ENCODE measurements around the gene ASCC3. TPM values are rescaled to one million over a fixed set of nuclear protein-coding genes. Genes with fewer than 3 reads are reported as not detected.

Gene ASCC3
- total and polyA plus RNA-seq, 4 donors, result 12.8 to 32.7 (median 16.4) TPM

DNA sequence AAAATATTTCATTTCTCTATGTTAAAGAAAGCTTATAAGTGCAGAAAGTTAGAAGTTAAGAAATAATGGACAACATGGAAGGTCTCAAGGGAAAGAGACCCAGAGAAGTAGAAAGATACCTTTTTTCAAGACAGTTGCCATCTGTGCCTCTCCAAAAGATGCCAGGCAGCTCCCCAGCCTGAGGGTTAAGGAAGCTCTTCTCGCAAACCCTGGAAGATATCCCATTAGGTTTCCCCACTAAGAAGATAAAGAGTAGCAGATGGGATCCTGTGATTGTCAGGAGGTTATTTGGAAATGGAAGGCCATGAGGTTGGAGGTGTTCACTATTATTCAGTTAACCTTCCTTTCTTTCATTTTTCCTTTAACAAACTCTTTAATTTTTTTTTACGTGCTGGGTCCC is 306.3 kb downstream of the ASCC3 start:
- Histone ChIP-seq H3K27me3 (ENCODE audit: control insufficient read depth in 4 of 4, insufficient read depth in 4 of 4, low read length in 3 of 4) (no peaks in the 10 kb centered on the region), H3K4me3 (ENCODE audit: low read depth in 1 of 3, low read length in 3 of 3) (no peak overlapping the region), H3K9me3 (ENCODE audit: control insufficient read depth in 4 of 4, low read length in 3 of 4) (no peaks in the 10 kb centered on the region), H3K36me3 (ENCODE audit: control insufficient read depth in 4 of 4, insufficient read depth in 3 of 4, low read depth in 1 of 4, low read length in 3 of 4) (peaks cover 0 to 2% (median 0%) of the 10 kb centered on the region in 4 donors), H3K9ac (ENCODE audit: low read depth in 1 of 2, low read length in 2 of 2) (no peak overlapping the region), H3K27ac (ENCODE audit: low read depth in 1 of 2, low read length in 2 of 2) (no peak overlapping the region), H3K4me1 (ENCODE audit: control insufficient read depth in 4 of 4, insufficient read depth in 4 of 4, low read length in 3 of 4) (no peaks in the 10 kb centered on the region)
- TF ChIP-seq JUND (IDR thresholded peaks at IDR 0.05) (no peak), EGR1 (IDR thresholded peaks at IDR 0.05; ENCODE audit: low read depth in 2 of 2) (no peak), NR2F2 (IDR thresholded peaks at IDR 0.05) (no peak), FOXA1 (IDR thresholded peaks at IDR 0.05) (no peak), CTCF (IDR thresholded peaks at IDR 0.05; ENCODE audit: low read depth, low read length, missing input control) (no peak), TAF1 (conservative IDR thresholded peaks at IDR 0.05) (no peak), HNF4G (IDR thresholded peaks at IDR 0.05) (no peak), FOXA2 (IDR thresholded peaks at IDR 0.05) (no peak), RAD21 (IDR thresholded peaks at IDR 0.05) (no peak), SP1 (IDR thresholded peaks at IDR 0.05) (no peak), GABPA (IDR thresholded peaks at IDR 0.05 in 1 of 2, conservative IDR thresholded peaks at IDR 0.05 in 1 of 2) (no peak), RXRA (IDR thresholded peaks at IDR 0.05) (no peak)
- TF ChIP-seq, protein P1, sequence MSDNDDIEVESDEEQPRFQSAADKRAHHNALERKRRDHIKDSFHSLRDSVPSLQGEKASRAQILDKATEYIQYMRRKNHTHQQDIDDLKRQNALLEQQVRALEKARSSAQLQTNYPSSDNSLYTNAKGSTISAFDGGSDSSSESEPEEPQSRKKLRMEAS (IDR thresholded peaks at IDR 0.05), result no peak
- TF ChIP-seq, protein P2, sequence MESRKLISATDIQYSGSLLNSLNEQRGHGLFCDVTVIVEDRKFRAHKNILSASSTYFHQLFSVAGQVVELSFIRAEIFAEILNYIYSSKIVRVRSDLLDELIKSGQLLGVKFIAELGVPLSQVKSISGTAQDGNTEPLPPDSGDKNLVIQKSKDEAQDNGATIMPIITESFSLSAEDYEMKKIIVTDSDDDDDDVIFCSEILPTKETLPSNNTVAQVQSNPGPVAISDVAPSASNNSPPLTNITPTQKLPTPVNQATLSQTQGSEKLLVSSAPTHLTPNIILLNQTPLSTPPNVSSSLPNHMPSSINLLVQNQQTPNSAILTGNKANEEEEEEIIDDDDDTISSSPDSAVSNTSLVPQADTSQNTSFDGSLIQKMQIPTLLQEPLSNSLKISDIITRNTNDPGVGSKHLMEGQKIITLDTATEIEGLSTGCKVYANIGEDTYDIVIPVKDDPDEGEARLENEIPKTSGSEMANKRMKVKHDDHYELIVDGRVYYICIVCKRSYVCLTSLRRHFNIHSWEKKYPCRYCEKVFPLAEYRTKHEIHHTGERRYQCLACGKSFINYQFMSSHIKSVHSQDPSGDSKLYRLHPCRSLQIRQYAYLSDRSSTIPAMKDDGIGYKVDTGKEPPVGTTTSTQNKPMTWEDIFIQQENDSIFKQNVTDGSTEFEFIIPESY (IDR thresholded peaks at IDR 0.05), result no peak
- 98% methylated on average over 2 of the region's 2 CpGs for WGBS
- DNase-seq (ENCODE audit: low spot score), result no peak

DNA sequence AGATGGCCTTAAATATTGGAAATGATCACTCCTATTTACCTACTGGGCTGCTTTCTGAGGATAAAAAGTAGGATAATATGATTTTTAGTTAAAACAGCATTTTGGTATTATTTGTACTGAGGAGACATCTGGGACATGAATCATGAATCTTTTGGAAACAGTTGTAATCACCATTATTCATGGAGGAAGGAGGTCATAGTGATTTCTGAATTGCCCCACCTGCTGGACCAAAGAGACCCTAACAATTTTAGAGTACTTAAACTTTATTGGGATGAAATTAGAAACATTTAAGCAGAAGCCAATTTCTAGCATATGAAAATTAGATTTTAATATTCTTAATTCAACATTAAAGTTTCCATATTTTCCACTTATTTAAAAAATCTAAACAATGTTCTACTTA is 308.0 kb downstream of the ASCC3 start:
- H3K4me1 ChIP-seq (ENCODE audit: control insufficient read depth in 4 of 4, insufficient read depth in 4 of 4, low read length in 3 of 4), result no peaks in the 10 kb centered on the region
- H3K27ac ChIP-seq (ENCODE audit: low read depth in 1 of 2, low read length in 2 of 2), result no peak overlapping the region
- no peak overlapping the region for H3K9ac ChIP-seq (ENCODE audit: low read depth in 1 of 2, low read length in 2 of 2)
- peaks cover 0 to 2% (median 0%) of the 10 kb centered on the region in 4 donors for H3K36me3 ChIP-seq (ENCODE audit: control insufficient read depth in 4 of 4, insufficient read depth in 3 of 4, low read depth in 1 of 4, low read length in 3 of 4)
- no peaks in the 10 kb centered on the region for H3K27me3 ChIP-seq (ENCODE audit: control insufficient read depth in 4 of 4, insufficient read depth in 4 of 4, low read length in 3 of 4)
- H3K4me3 ChIP-seq (ENCODE audit: low read depth in 1 of 3, low read length in 3 of 3), result no peak overlapping the region
- no peak for DNase-seq (ENCODE audit: low spot score)
- TF ChIP-seq CTCF (IDR thresholded peaks at IDR 0.05; ENCODE audit: low read depth, low read length, missing input control) (peak; percentile 36), TAF1 (conservative IDR thresholded peaks at IDR 0.05) (no peak), NR2F2 (IDR thresholded peaks at IDR 0.05) (no peak), YY1 (IDR thresholded peaks at IDR 0.05) (no peak), RXRA (IDR thresholded peaks at IDR 0.05) (no peak), RAD21 (IDR thresholded peaks at IDR 0.05) (peak; percentile 61 to 78), GABPA (IDR thresholded peaks at IDR 0.05 in 1 of 2, conservative IDR thresholded peaks at IDR 0.05 in 1 of 2) (no peak)
- TF ChIP-seq, protein P3, sequence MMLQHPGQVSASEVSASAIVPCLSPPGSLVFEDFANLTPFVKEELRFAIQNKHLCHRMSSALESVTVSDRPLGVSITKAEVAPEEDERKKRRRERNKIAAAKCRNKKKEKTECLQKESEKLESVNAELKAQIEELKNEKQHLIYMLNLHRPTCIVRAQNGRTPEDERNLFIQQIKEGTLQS (IDR thresholded peaks at IDR 0.05), result no peak
- no peaks in the 10 kb centered on the region for H3K9me3 ChIP-seq (ENCODE audit: control insufficient read depth in 4 of 4, low read length in 3 of 4)

Data from liver (tissue), 9 donors.